Trophoblast cell (in vitro differentiated cells and primary cell): ENCODE data around the gene ELL2.

Experiments used
- DNase-seq, 2 donors: peaks; one replicate each; pipeline ENCODE4 v3.0.0-alpha.2; 2016
- H2AFZ ChIP-seq: 2 replicates; pipeline ENCODE4 v1.6.1; 2013; ENCODE audit warnings: low read length, moderate library complexity, mild to moderate bottlenecking; ENCODE audit not compliant: insufficient read depth, poor library complexity
- H2AK5ac ChIP-seq: 2 replicates; pipeline ENCODE4 v1.6.1; 2013; ENCODE audit warnings: mild to moderate bottlenecking, low read length
- H2BK120ac ChIP-seq: 2 replicates; pipeline ENCODE4 v1.6.1; 2013; ENCODE audit warnings: low read length, mild to moderate bottlenecking, moderate library complexity; ENCODE audit not compliant: insufficient read depth, poor library complexity
- H2BK12ac ChIP-seq: 2 replicates; pipeline ENCODE4 v1.6.1; 2013; ENCODE audit warnings: mild to moderate bottlenecking, low read length, moderate library complexity
- H2BK5ac ChIP-seq: 2 replicates; pipeline ENCODE4 v1.6.1; 2013; ENCODE audit warnings: low read length, low read depth, moderate library complexity, mild to moderate bottlenecking; ENCODE audit not compliant: poor library complexity
- H3K14ac ChIP-seq: 2 replicates; pipeline ENCODE4 v1.6.1; 2013; ENCODE audit warnings: mild to moderate bottlenecking, low read length
- H3K18ac ChIP-seq: 2 replicates; pipeline ENCODE4 v1.6.1; 2013; ENCODE audit warnings: mild to moderate bottlenecking, low read length
- H3K23ac ChIP-seq: 2 replicates; pipeline ENCODE4 v1.6.1; 2013; ENCODE audit warnings: low read length
- H3K27ac ChIP-seq: 2 replicates; pipeline ENCODE4 v1.5.1; 2013; ENCODE audit warnings: low read depth, mild to moderate bottlenecking, inconsistent platforms, low read length, moderate library complexity
- H3K27me3 ChIP-seq: 2 replicates; pipeline ENCODE4 v1.6.1; 2013; ENCODE audit warnings: inconsistent platforms, mild to moderate bottlenecking, low read length, moderate library complexity; ENCODE audit not compliant: insufficient read depth
- H3K36me3 ChIP-seq, 2 experiments: 1 replicate in 1 of 2; 2 replicates in 1 of 2; pipeline ENCODE4 v1.6.1; 2013; ENCODE audit warnings: low read length in 2 of 2, mild to moderate bottlenecking in 2 of 2, moderate library complexity in 1 of 2; ENCODE audit not compliant: insufficient read depth in 2 of 2, control insufficient read depth in 1 of 2
- H3K4ac ChIP-seq: 2 replicates; pipeline ENCODE4 v1.6.1; 2013; ENCODE audit warnings: low read depth, mild to moderate bottlenecking, low read length, moderate library complexity
- H3K4me1 ChIP-seq, 2 experiments: 1 replicate in 1 of 2; 2 replicates in 1 of 2; pipeline ENCODE4 v1.6.1; 2013; ENCODE audit warnings: low read length in 2 of 2, mild to moderate bottlenecking in 2 of 2, moderate library complexity in 1 of 2; ENCODE audit not compliant: insufficient read depth in 2 of 2, control insufficient read depth in 1 of 2
- H3K4me2 ChIP-seq: 2 replicates; pipeline ENCODE4 v1.6.1; 2013; ENCODE audit warnings: inconsistent platforms, mild to moderate bottlenecking, low read length, moderate library complexity
- H3K4me3 ChIP-seq: 2 replicates; pipeline ENCODE4 v1.5.1; 2013; ENCODE audit warnings: mild to moderate bottlenecking, low read depth, low read length, inconsistent platforms
- H3K79me1 ChIP-seq: one replicate; pipeline ENCODE4 v1.6.1; 2013; ENCODE audit warnings: low read length
- H3K79me2 ChIP-seq: 2 replicates; pipeline ENCODE4 v1.6.1; 2013; ENCODE audit warnings: low read length, mild to moderate bottlenecking; ENCODE audit not compliant: control insufficient read depth, insufficient read depth, poor library complexity
- H3K9ac ChIP-seq: 2 replicates; pipeline ENCODE4 v1.6.1; 2013; ENCODE audit warnings: mild to moderate bottlenecking, low read length
- H3K9me3 ChIP-seq: 2 replicates; pipeline ENCODE4 v1.6.1; 2013; ENCODE audit warnings: low read depth, mild to moderate bottlenecking, control low read depth, inconsistent platforms, low read length; ENCODE audit not compliant: insufficient read depth
- H4K12ac ChIP-seq: 2 replicates; pipeline ENCODE4 v1.6.1; 2013; ENCODE audit warnings: low read depth, mild to moderate bottlenecking, low read length, moderate library complexity
- H4K8ac ChIP-seq: 2 replicates; pipeline ENCODE4 v1.6.1; 2013; ENCODE audit warnings: low read depth, mild to moderate bottlenecking, low read length, moderate library complexity
- H4K91ac ChIP-seq: one replicate; pipeline ENCODE4 v1.6.1; 2013; ENCODE audit warnings: low read depth, mild to moderate bottlenecking, low read length, moderate library complexity
- WGBS: extraction: QIAGEN DNeasy Blood & Tissue Kit; methylation state at CpG from one replicate; pipeline ENCODE4 v1.1.7; 2013; ENCODE audit warnings: missing lambda C conversion rate; ENCODE audit not compliant: insufficient read length, insufficient coverage; ENCODE audit errors: extremely low coverage; 5-methylcytosine and 5-hydroxymethylcytosine counted together

ELL2 gene

DNA sequence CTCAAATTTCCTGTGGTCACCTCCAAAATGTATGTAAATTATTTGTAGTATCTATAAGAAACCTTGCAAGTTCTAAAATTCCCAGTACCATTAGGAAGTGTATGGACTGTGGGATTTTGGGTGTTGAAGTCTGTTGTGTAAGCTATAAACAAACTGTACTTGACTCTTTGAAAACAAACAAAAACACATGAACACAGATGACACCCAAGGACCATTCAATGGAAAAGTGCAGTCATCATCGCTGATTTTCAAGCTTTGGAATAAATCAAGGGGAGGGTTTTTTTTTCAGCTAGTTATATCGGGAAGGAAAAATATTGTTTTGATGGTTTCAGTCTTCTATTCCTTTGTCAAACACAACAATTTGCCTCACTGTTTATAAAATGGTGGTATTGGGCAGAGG, 49.6 kb downstream of the ELL2 start:
- no CpG with 5 or more reads among the region's 2 CpGs for WGBS
- no peaks in the 10 kb centered on the region for H3K79me1 ChIP-seq
- H3K9me3 ChIP-seq = no peaks in the 10 kb centered on the region
- no peak overlapping the region for H4K12ac ChIP-seq
- no peak overlapping the region for H3K27ac ChIP-seq
- no peak overlapping the region for H3K4ac ChIP-seq
- DNase-seq = no peak
- H4K8ac ChIP-seq = no peak overlapping the region
- H3K4me1 ChIP-seq = peaks cover 0 to 2% of the 10 kb centered on the region in 2 experiments
- no peak overlapping the region for H2BK5ac ChIP-seq
- H3K23ac ChIP-seq = no peak overlapping the region
- H3K4me2 ChIP-seq = no peak overlapping the region
- no peak overlapping the region for H3K14ac ChIP-seq
- H2AK5ac ChIP-seq = no peak overlapping the region
- H4K91ac ChIP-seq = no peak overlapping the region
- H2AFZ ChIP-seq = no peak overlapping the region
- H3K18ac ChIP-seq = no peak overlapping the region
- no peak overlapping the region for H2BK120ac ChIP-seq
- H3K36me3 ChIP-seq = no peaks in the 10 kb centered on the region
- no peaks in the 10 kb centered on the region for H3K27me3 ChIP-seq
- no peak overlapping the region for H2BK12ac ChIP-seq
- H3K4me3 ChIP-seq = no peak overlapping the region
- H3K79me2 ChIP-seq = no peaks in the 10 kb centered on the region
- no peak overlapping the region for H3K9ac ChIP-seq

DNA sequence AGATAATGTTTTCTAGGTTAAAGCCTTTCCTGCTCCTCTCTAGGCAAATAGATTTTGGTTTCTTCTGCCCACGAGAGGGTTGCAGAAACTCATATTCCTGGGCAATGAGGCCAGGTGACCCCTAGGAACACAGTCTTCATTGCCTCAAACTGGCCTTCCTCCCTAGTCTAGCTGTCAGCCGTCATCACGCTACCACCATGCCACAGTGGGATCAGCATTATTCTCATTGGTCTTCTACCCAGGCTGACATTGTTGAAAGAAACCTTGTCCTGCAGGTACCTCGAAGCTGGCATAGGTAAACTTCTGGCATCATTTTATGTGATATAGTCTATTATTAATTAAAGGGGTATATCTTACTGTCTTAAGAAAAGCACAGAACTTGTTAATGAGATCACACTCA, 51.1 kb downstream of the ELL2 start:
- no peak overlapping the region for H2BK5ac ChIP-seq
- H3K23ac ChIP-seq = no peak overlapping the region
- H4K91ac ChIP-seq = no peak overlapping the region
- H2BK12ac ChIP-seq = no peak overlapping the region
- no peaks in the 10 kb centered on the region for H3K27me3 ChIP-seq
- H3K9me3 ChIP-seq = no peaks in the 10 kb centered on the region
- no peak overlapping the region for H2AK5ac ChIP-seq
- H3K79me2 ChIP-seq = no peaks in the 10 kb centered on the region
- H4K8ac ChIP-seq = no peak overlapping the region
- no peak overlapping the region for H3K9ac ChIP-seq
- H3K27ac ChIP-seq = no peak overlapping the region
- H2BK120ac ChIP-seq = no peak overlapping the region
- H3K18ac ChIP-seq = no peak overlapping the region
- H3K4ac ChIP-seq = no peak overlapping the region
- peaks cover 0 to 2% of the 10 kb centered on the region in 2 experiments for H3K4me1 ChIP-seq
- WGBS = no CpG with 5 or more reads among the region's 4 CpGs
- H4K12ac ChIP-seq = no peak overlapping the region
- no peaks in the 10 kb centered on the region for H3K79me1 ChIP-seq
- no peak overlapping the region for H3K14ac ChIP-seq
- H3K4me3 ChIP-seq = no peak overlapping the region
- H2AFZ ChIP-seq = no peak overlapping the region
- H3K36me3 ChIP-seq = no peaks in the 10 kb centered on the region
- DNase-seq = no peak
- H3K4me2 ChIP-seq = no peak overlapping the region

DNA sequence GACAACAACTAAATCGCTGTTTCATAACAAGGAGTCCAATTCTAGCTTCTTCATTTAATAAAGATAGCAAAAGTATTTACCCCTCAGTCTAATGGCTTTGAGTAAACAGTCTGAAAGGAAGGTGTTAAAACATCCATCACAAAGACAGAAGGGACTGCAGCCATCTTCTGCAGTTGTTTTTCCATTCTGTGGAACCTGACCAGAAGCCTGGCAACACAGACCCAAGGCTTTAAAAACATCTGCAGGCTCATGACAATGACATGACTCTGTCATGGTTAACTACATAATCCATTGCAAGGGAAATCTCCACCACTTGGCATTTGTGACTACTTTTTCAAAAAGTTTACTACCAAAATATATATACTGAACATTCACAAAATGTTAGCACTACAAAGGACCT, 51.9 kb downstream of the ELL2 start:
- no peak overlapping the region for H3K14ac ChIP-seq
- H2AFZ ChIP-seq = no peak overlapping the region
- no peak overlapping the region for H4K12ac ChIP-seq
- no CpG with 5 or more reads among the region's 1 CpG for WGBS
- H4K91ac ChIP-seq = no peak overlapping the region
- H3K36me3 ChIP-seq = no peaks in the 10 kb centered on the region
- no peak overlapping the region for H3K18ac ChIP-seq
- no peak overlapping the region for H3K4me3 ChIP-seq
- no peaks in the 10 kb centered on the region for H3K9me3 ChIP-seq
- H3K79me2 ChIP-seq = no peaks in the 10 kb centered on the region
- H2AK5ac ChIP-seq = no peak overlapping the region
- H3K27me3 ChIP-seq = no peaks in the 10 kb centered on the region
- no peak overlapping the region for H3K27ac ChIP-seq
- no peaks in the 10 kb centered on the region for H3K79me1 ChIP-seq
- no peak overlapping the region for H3K23ac ChIP-seq
- H3K4ac ChIP-seq = no peak overlapping the region
- H3K9ac ChIP-seq = no peak overlapping the region
- no peak for DNase-seq
- H2BK120ac ChIP-seq = no peak overlapping the region
- no peak overlapping the region for H3K4me2 ChIP-seq
- H2BK5ac ChIP-seq = no peak overlapping the region
- H4K8ac ChIP-seq = no peak overlapping the region
- no peak overlapping the region for H2BK12ac ChIP-seq
- peaks cover 0 to 2% of the 10 kb centered on the region in 2 experiments for H3K4me1 ChIP-seq

GRCh38 chr5:95908799-95909198, 52.9 kb downstream of the ELL2 start:
- Histone ChIP-seq H4K91ac (no peak overlapping the region), H2BK12ac (no peak overlapping the region), H2AK5ac (no peak overlapping the region), H3K4ac (no peak overlapping the region), H3K14ac (no peak overlapping the region), H2AFZ (no peak overlapping the region), H3K4me1 (peaks cover 0 to 2% of the 10 kb centered on the region in 2 experiments), H4K12ac (no peak overlapping the region), H3K27ac (no peak overlapping the region), H4K8ac (no peak overlapping the region), H3K18ac (no peak overlapping the region), H3K27me3 (no peaks in the 10 kb centered on the region), H3K79me2 (no peaks in the 10 kb centered on the region), H3K23ac (no peak overlapping the region), H3K4me2 (no peak overlapping the region), H3K36me3 (no peaks in the 10 kb centered on the region), H3K9ac (no peak overlapping the region), H3K4me3 (no peak overlapping the region), H2BK5ac (no peak overlapping the region), H2BK120ac (no peak overlapping the region), H3K79me1 (no peaks in the 10 kb centered on the region), H3K9me3 (no peaks in the 10 kb centered on the region)
- DNase-seq = no peak
